ENCODE data around the gene OSBPL2. TPM values are rescaled to one million over a fixed set of nuclear protein-coding genes. Genes with fewer than 3 reads are reported as not detected.

Gene OSBPL2
- total RNA-seq, 1 experiment from 2014 or later: 44.9 TPM

DNA sequence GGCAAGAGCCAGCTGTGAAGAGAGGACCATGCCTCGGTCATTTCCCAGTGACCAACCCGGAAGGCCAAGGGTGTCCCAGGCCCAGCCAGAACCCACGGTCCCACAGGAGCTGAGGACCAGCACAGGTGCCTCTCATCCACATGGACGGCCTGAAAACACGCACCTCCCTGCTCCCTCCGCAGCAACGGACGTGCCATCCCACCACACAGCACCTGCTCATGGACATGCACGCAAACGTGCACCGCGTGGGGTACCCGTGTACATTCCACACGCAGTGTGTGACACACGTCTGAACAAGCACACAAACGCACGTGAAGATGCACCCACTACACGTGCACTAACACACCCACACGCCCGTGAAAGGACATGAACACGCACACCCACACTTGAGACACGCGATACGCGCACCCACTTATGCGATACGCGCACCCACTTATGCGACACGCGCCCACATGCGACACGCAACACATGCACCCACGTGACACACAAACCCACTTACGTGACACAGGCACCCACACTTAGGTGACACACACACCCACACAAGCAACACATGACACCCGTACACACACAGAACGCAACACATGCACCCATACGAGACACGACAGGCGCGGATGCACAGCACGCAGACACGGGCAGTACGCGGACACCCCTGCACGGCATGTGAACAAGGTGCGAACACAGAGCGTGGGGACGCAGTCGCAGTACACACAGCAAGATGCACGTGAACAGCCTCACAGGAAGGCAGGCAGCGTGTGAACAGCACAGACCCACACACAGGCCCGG lies 98.6 kb downstream of the OSBPL2 start:
- DNase-seq (ENCODE audit: low spot score): no peak

DNA sequence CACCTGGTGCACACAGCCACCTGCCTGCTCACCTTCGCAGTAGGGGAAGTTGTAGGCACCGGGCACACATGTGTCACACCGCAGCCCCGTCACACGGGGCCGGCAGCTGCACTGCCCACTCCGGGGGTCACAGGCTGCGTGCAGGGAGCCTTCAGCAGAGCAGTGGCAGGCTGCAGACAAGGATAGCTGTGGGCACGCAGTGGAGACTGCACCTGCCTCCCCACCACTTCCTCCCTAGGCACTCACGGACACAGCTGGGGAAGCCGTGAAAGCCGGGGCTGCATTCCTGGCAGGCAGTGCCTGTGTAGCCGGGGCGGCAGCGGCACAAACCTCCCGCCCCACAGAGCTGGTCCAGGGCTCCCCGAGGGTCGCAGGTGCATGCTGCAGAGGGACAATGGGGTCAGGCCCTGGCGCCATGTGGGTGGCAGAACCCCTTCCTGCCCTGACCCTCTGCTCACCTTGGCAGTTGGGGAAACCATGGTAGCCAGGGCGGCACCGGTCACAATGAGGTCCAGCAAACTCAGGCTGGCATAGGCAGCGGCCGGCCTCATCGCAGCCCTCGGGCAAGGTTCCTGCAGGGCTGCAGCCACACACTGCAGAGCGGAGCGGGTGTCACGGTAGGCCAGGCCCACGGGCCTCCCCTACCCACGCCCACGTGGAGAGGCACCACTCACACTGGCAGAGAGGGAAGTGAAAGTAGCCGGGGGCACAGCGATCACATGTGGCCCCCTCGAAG lies 99.4 kb downstream of the OSBPL2 start:
- DNase-seq (ENCODE audit: low spot score): no peak

DNA sequence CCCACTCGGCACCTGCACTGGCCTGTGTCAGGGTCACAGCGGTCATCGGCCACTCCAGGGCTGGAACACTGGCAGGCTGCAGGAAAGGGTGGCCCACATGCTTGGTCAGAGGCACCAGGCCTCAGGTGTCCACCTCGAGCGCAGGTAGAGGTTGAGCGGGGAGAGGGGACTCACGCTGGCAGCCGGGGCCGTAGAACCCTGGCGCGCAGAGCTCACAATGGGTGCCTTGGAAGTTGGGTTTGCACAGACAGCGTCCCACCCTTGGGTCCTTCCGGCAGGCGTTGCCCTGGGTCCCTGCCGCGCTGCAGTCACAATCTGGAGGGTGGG lies 99.9 kb downstream of the OSBPL2 start:
- no peak for DNase-seq (ENCODE audit: low spot score)

DNA sequence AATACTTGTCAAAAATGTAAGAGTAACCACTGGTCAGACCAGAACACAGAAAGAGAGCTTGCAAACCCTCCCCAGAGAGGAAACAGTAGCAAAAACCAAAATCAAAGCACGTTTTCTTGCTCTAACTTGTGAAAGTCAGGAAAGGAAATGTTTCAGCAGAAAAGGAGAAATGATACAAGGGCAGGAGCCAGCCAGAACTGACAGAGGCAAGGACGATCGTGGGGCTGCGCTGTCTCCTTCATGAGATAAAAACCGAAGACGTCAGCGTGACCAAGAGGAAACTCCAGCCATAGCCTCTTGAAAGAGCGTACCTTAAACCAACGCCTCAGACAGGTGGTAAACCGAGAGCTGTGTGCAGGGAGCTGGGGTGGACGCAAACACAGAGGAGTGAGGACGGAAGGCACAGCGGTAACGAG lies 101.3 kb downstream of the OSBPL2 start:
- DNase-seq (ENCODE audit: low spot score): no peak

DNA sequence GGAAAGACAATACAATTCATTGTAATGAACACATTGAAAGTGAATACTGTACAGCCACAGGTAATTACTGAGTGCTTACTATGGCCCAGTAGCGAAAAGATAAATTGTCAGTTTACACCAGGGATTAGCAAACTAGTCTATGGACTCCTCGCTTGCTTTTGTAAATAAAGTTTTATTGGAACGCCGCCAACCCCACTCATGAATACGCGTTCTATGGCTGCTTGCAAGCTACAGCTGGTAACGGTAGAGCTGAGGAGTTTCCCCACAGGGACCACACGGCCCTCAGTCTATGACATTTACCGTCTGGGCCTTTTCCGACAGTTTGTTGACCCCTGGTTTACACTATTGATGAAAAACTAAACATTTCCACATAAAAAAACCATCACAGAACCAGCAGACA lies 104.6 kb downstream of the OSBPL2 start:
- no peak for DNase-seq (ENCODE audit: low spot score)

DNA sequence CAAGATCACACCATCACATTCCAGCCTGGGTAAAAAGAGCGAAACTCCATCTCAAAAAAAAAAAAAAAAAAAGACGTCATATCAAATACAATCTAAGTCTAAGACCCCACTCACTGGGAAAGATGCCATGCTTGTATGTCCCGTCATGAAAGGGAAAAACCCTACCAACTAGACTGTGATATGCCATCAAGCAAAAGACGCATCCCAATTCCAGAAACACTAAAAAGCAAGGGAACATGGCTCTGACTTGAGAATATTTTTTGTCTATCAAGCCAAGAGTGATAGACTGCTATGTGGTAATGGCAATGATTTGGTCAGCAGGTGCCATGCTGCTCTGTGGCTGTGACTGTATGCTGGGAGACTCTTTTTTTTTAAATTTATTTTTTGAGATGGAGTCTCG lies 105.8 kb downstream of the OSBPL2 start:
- no peak for DNase-seq (ENCODE audit: low spot score)

DNA sequence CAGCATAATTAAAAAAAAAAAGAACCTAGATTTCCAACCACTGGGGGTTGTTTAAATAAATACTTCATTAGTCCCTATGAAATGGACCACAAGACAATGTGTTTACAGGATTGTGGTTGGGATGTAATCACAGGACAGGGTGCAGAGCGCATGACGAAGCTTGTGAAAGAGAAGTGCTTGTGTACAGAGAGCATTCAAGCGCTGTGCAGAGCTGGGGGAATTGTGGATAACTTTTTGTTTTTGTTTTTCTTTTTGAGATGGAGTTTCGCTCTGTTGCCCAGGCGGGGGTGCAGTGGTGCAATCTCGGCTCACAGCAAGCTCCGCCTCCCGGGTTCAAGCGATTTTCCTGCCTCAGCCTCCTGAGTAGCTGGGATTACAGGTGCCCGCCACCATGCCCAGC lies 106.5 kb downstream of the OSBPL2 start:
- DNase-seq (ENCODE audit: low spot score): no peak

Other genes starting within 250 kb of the OSBPL2 start
- gene TAF4, start 172.6 kb upstream of the OSBPL2 start, total RNA-seq (2014; rRNA removed; shearing (Covaris generic)): 12.2 and 14.1 TPM in 2 replicates
- gene LSM14B, start 116.0 kb upstream of the OSBPL2 start, total RNA-seq (2014; rRNA removed; shearing (Covaris generic)): 76.1 and 80.0 TPM in 2 replicates
- 822 and 933 TPM in 2 replicates for gene PSMA7, start 95.1 kb upstream of the OSBPL2 start, total RNA-seq (2014; rRNA removed; shearing (Covaris generic))
- gene SS18L1, start 94.8 kb upstream of the OSBPL2 start, total RNA-seq (2014; rRNA removed; shearing (Covaris generic)): 57.1 and 65.8 TPM in 2 replicates
- gene MTG2, start 55.5 kb upstream of the OSBPL2 start, total RNA-seq (2014; rRNA removed; shearing (Covaris generic)): 41.9 and 44.2 TPM in 2 replicates
- gene HRH3, start 18.2 kb upstream of the OSBPL2 start, total RNA-seq (2014; rRNA removed; shearing (Covaris generic)): not detected in 2 replicates
- gene ADRM1, start 64.5 kb downstream of the OSBPL2 start, total RNA-seq (2014; rRNA removed; shearing (Covaris generic)): 659 and 752 TPM in 2 replicates
- gene LAMA5, start 128.8 kb downstream of the OSBPL2 start, total RNA-seq (2014; rRNA removed; shearing (Covaris generic)): 286 and 336 TPM in 2 replicates
- gene RPS21, start 148.6 kb downstream of the OSBPL2 start, total RNA-seq (2014; rRNA removed; shearing (Covaris generic)): 3,073 and 3,139 TPM in 2 replicates
- 9.5 and 9.8 TPM in 2 replicates for gene CABLES2, start 168.8 kb downstream of the OSBPL2 start, total RNA-seq (2014; rRNA removed; shearing (Covaris generic))
- 24.4 and 26.7 TPM in 2 replicates for gene RBBP8NL, start 189.0 kb downstream of the OSBPL2 start, total RNA-seq (2014; rRNA removed; shearing (Covaris generic))
- 0.05 and 0.13 TPM in 2 replicates for gene GATA5, start 237.5 kb downstream of the OSBPL2 start, total RNA-seq (2014; rRNA removed; shearing (Covaris generic))